Prostate gland (tissue), 2 donors: ENCODE results near the gene CRYM. TPM values are rescaled to one million over a fixed set of nuclear protein-coding genes. Genes with fewer than 3 reads are reported as not detected.

ENCODE experiments used
- DNase-seq: peaks from one replicate; pipeline ENCODE4 v3.0.0-alpha.2; 2019; ENCODE audit warnings: low spot score
- H3K27ac ChIP-seq, 2 donors: fragments of 200-600 bp; sonication (generic); 2 replicates each; pipeline ENCODE4 v1.5.1; 2017 to 2019
- H3K27me3 ChIP-seq: fragments of 200-600 bp; sonication (generic); replicated peaks from 2 replicates; pipeline ENCODE4 v1.5.1; 2019; ENCODE audit not compliant: insufficient read depth
- H3K36me3 ChIP-seq, 2 donors: fragments of 200-600 bp; sonication (generic); 1 replicate in 1 of 2; 2 replicates in 1 of 2; pipeline versions ENCODE4 v1.5.1 to v1.8.1; 2017 to 2019
- H3K4me1 ChIP-seq: fragments of 200-600 bp; sonication (generic); replicated peaks from 2 replicates; pipeline ENCODE4 v1.5.1; 2019
- H3K4me3 ChIP-seq, 2 donors: fragments of 200-600 bp; sonication (generic); 2 replicates each; pipeline ENCODE4 v1.5.1; 2017 to 2019
- H3K9me3 ChIP-seq: fragments of 200-600 bp; sonication (generic); 2 replicates; pipeline ENCODE4 v1.5.1; 2017
- CTCF ChIP-seq, 4 experiments: fragments of 200-600 bp in 2 of 4; fragments of 450-650 bp in 2 of 4; sonication (generic) in 2 of 4; IDR thresholded peaks; 1 replicate in 3 of 4; 2 replicates in 1 of 4; pipeline ENCODE4 v1.5.1; 2016 to 2019; ENCODE audit warnings: antibody characterized with exemption in 4 of 4, mild to moderate bottlenecking in 2 of 4, moderate library complexity in 2 of 4
- POLR2A ChIP-seq: fragments of 450-650 bp; IDR thresholded peaks from one replicate; pipeline ENCODE4 v1.6.1; 2016; ENCODE audit warnings: antibody characterized with exemption, mild to moderate bottlenecking
- POLR2AphosphoS5 ChIP-seq: sonication (generic); formaldehyde crosslinking; IDR thresholded peaks from one replicate; pipeline ENCODE4 v1.6.1; 2017; ENCODE audit warnings: antibody characterized with exemption
- WGBS: methylation state at CpG from one replicate; pipeline ENCODE4 v1.1.5; 2018; 5-methylcytosine and 5-hydroxymethylcytosine counted together
- intact Hi-C: fragments of 100-400 bp; cut with DNase I; formaldehyde crosslinking; loops from one replicate; pipeline ENCODE4 v1.14.2; 2022
- total RNA-seq, 2 donors: library from RNA; depleted of rRNA; stranded (reverse); fragments of >200 nt; gene quantifications; one replicate each; pipeline ENCODE4 v1.1.0, GENCODE V29; 2016

The CRYM gene
- total RNA-seq, 2 donors from 2014 or later, result 44.3 to 59.5 TPM

GRCh38 chr16:21260870-21261791 lies 17.0 kb downstream of the CRYM start:
- Histone ChIP-seq H3K4me1 (peaks cover 7% of the 10 kb centered on the region), H3K4me3 (no peak overlapping the region), H3K27ac (no peak overlapping the region), H3K27me3 (no peaks in the 10 kb centered on the region), H3K36me3 (no peaks in the 10 kb centered on the region), H3K9me3 (no peaks in the 10 kb centered on the region)
- intact Hi-C loops, result no loop called here
- WGBS, result 72% methylated on average over 9 of the region's 9 CpGs
- DNase-seq, result no peak
- TF ChIP-seq POLR2AphosphoS5, result no peak
- TF ChIP-seq CTCF (IDR thresholded peaks at IDR 0.05), result no peak
- no peak for TF ChIP-seq POLR2A

- H3K4me3 ChIP-seq, result no peak overlapping the region
- no peaks in the 10 kb centered on the region for H3K4me1 ChIP-seq
- intact Hi-C loops, result no loop called here
- no peaks in the 10 kb centered on the region for H3K9me3 ChIP-seq
- 87% methylated on average over 4 of the region's 4 CpGs for WGBS
- H3K27me3 ChIP-seq, result no peaks in the 10 kb centered on the region
- no peak overlapping the region for H3K27ac ChIP-seq
- no peaks in the 10 kb centered on the region for H3K36me3 ChIP-seq
- no peak for TF ChIP-seq CTCF (IDR thresholded peaks at IDR 0.05)
- no peak for TF ChIP-seq POLR2A
- TF ChIP-seq POLR2AphosphoS5, result no peak
- no peak for DNase-seq
These were observed 20.8 kb downstream of the CRYM start for GRCh38 chr16:21257284-21257683.

DNA sequence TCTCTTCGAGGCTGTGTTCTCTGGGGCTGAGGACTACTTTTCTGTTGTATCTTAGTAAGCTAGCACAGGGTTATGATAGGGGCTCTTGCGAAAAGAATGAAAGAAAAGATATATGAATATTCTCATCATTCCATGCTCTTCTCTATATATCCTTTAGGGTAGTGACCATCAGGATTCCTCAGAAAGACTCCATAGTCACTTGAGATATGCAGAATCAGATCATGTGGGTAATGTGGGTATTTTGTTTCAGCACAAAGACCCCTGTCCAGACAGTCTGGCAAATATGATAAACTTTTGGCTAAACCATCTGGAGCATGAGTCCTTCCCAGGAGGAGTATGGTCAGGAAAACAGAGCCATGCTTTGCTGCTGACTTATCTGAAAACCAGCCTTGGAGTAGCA lies 21.5 kb downstream of the CRYM start:
- intact Hi-C loops, result no loop called here
- no peak overlapping the region for H3K4me3 ChIP-seq
- TF ChIP-seq CTCF (IDR thresholded peaks at IDR 0.05) (no peak), POLR2AphosphoS5 (no peak), POLR2A (no peak)
- no peaks in the 10 kb centered on the region for H3K36me3 ChIP-seq
- H3K27me3 ChIP-seq, result no peaks in the 10 kb centered on the region
- H3K4me1 ChIP-seq, result no peaks in the 10 kb centered on the region
- no peak for DNase-seq
- WGBS, result 89% methylated on average over 2 of the region's 2 CpGs
- H3K27ac ChIP-seq, result no peak overlapping the region
- no peaks in the 10 kb centered on the region for H3K9me3 ChIP-seq

DNA sequence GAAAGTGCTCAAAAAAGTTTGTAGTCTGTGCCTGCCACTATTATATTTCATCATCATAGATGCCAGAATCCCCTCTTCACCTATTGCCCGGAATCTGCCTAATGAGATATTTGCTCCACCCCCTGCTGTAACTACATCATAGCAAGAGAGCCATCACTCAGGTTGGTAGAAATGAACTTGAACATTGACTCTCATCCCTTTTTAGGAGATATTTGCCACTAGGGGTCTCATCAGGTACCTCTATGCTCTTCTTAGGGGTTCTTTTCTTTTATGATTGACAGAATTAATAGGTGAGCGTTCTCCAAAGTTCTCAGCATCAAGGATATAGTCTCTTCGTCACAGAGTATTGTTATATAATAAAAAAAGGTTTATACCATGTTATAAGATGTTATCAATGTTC lies 24.6 kb downstream of the CRYM start:
- intact Hi-C loops, result no loop called here
- TF ChIP-seq POLR2A (no peak), CTCF (IDR thresholded peaks at IDR 0.05) (no peak), POLR2AphosphoS5 (no peak)
- Histone ChIP-seq H3K27me3 (no peaks in the 10 kb centered on the region), H3K4me3 (no peak overlapping the region), H3K36me3 (no peaks in the 10 kb centered on the region), H3K9me3 (no peaks in the 10 kb centered on the region), H3K4me1 (no peaks in the 10 kb centered on the region), H3K27ac (no peak overlapping the region)
- WGBS, result 77% methylated on average over 3 of the region's 3 CpGs
- no peak for DNase-seq
